Measurements from ENCODE around the gene CAVIN4.

Gene CAVIN4, protein sequence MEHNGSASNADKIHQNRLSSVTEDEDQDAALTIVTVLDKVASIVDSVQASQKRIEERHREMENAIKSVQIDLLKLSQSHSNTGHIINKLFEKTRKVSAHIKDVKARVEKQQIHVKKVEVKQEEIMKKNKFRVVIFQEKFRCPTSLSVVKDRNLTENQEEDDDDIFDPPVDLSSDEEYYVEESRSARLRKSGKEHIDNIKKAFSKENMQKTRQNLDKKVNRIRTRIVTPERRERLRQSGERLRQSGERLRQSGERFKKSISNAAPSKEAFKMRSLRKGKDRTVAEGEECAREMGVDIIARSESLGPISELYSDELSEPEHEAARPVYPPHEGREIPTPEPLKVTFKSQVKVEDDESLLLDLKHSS

DNA sequence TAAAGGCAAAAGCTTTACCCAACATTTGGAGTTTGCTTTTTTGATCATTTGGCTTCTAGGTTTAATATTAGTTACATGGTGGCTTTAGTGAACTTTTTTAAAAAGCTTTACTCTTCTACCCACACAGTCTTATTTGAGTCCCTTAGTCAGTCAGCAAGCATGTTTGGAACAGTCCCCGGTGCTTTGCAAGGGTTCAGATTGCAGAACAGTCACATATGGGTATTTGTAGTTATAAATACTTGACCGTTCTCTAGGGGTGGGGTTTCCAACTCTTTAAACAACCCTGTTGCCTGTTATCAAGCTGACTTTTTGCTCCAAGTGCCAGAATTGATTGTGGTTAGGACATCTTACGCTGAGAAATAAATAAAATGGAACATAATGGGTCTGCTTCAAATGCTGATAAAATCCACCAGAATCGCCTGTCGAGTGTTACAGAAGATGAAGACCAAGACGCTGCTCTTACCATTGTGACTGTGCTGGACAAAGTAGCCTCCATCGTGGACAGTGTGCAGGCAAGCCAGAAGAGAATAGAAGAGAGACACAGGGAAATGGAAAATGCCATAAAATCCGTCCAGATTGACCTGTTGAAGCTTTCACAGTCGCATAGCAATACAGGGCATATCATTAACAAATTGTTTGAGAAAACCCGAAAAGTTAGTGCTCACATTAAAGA lies at the start of gene CAVIN4:
Gene CAVIN4, plus strand, starts transcription at position 304 of the 673 bp plus-strand sequence. Its CDS starts 65 bp downstream, at position 369.
- H3K4me3 ChIP-seq (ENCODE audit: low read length): no peak within 1 kb of the TSS

DNA sequence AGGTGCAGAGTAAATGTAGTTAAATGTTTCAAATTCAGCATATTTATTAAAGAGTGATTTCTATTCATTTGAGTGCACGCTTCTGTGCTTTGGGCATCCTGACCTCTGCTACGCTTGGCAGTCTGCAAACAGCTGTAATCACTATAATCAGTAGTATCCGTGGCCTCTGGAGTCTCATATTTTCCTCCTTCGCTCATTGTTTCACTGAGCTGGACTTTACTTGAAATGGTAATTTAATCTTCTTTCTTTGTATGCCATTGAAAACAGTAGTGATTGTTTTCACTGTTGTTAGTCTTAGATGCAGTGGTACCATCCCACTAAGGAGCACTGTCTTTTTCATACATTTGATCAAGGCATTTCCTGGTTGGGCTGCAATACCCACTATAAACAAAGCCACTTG lies 43.5 kb upstream of the CAVIN4 start:
- no peak for TF ChIP-seq ZNF274 (IDR thresholded peaks at IDR 0.05; ENCODE audit: low read depth, low read length)
- H3K4me3 ChIP-seq (ENCODE audit: low read length): no peak overlapping the region

More for the DNA sequence above, at the start of gene CAVIN4:
- no peak for TF ChIP-seq ZNF274 (IDR thresholded peaks at IDR 0.05; ENCODE audit: low read depth, low read length)

DNA sequence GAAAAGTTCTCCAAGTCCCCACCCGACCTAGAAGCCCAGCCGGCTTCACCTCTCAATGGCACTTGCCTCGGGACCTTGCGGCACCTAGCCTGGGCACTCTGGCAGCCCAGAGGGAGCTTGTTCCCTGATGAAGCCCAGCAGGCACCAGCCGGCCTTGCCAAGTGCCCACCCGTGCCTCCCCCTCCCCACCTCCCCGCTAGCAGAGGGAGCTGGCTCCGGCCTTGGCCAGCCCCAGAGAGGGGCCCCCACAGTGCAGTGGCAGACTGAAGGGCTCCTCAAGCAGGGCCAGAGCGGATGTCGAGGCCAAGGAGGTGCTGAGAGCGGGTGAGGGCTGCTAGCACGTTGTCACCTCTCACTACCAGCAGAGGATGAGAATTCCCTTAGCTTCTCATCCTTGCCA lies 37.6 kb upstream of the CAVIN4 start:
- TF ChIP-seq ZNF274 (IDR thresholded peaks at IDR 0.05; ENCODE audit: low read depth, low read length): no peak
- H3K4me3 ChIP-seq (ENCODE audit: low read length): no peak overlapping the region

DNA sequence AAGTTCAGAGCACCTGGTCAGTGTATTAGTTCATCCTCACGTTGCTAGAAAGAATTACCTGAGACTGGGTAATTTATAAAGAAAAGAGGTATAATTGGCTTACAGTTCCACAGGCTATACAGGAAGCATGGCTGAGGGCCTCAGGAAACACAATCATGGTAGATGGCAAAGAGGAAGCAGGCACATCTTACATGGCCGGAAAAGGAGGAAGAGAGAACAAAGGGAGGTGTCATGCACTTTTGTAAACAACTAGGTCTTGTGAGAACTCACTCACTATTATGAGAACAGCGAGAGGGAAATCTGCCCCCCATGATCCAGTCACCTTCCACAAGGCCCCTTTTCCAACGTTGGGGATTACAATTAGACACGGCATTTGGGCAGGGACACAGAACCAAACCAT lies 28.8 kb upstream of the CAVIN4 start:
- TF ChIP-seq ZNF274 (IDR thresholded peaks at IDR 0.05; ENCODE audit: low read depth, low read length): no peak
- H3K4me3 ChIP-seq (ENCODE audit: low read length): no peak overlapping the region

DNA sequence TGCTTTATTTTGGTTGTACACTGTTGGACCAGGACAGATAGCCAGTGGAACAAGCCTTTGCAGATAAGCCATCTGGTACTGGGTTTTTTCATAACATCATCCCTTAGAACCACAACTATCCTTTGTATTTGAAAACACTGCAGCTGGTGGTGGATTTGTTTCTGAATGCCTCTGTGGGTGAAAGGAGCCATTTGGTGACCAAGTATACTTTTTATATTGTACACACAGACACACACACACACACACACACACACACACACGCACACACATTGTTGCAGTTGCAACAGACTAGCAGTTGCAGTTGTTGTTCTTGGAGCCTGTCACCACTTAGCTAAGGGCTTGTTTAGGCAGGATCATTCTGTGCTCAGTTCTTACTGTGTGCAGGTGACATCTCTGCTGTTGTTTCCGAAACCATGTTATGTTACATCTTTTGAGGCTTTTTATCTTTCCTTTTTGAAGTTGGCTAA lies 22.9 kb upstream of the CAVIN4 start:
- TF ChIP-seq ZNF274 (IDR thresholded peaks at IDR 0.05; ENCODE audit: low read depth, low read length): no peak
- H3K4me3 ChIP-seq (ENCODE audit: low read length): no peak overlapping the region

DNA sequence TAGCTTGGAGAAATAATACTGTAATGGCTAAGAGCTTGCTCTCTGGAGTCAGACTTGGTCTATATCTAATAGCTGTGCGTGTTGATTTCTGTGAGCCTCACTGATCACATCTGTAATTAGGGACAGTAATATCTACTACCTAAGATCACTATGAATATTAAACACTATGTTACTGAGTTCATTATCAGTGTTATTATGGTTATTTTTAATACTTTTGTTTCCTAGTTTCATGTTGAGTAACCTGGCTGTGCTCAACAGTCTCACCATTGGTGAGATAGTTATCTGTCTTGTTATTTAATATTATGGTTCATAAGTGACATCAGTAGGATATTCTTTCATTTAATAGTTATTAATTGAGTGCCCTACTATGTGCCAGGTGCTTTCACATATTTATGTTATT lies 22.4 kb upstream of the CAVIN4 start:
- TF ChIP-seq ZNF274 (IDR thresholded peaks at IDR 0.05; ENCODE audit: low read depth, low read length): no peak

DNA sequence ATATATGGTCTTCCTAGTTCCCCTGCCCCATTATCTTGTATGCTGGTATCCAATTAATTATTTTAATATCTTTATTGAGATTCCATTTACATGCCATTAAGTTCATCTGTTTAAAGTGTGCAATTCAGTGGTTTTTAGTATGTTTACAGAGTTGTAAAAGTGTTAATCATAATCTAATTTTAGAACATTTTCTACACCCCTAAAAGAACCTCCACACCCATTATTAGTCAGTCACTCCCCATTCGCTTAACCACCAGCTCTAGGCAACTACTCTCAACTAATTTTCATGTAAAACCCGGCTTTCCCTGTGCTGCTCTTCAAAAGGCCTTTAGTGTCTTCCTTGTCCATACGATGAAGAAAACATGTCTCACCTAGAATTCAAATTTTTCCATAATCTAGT lies 20.8 kb upstream of the CAVIN4 start:
- H3K4me3 ChIP-seq (ENCODE audit: low read length): no peak overlapping the region
- no peak for TF ChIP-seq ZNF274 (IDR thresholded peaks at IDR 0.05; ENCODE audit: low read depth, low read length)

More for the DNA sequence above, 22.4 kb upstream of the CAVIN4 start:
- H3K4me3 ChIP-seq (ENCODE audit: low read length): no peak overlapping the region

DNA sequence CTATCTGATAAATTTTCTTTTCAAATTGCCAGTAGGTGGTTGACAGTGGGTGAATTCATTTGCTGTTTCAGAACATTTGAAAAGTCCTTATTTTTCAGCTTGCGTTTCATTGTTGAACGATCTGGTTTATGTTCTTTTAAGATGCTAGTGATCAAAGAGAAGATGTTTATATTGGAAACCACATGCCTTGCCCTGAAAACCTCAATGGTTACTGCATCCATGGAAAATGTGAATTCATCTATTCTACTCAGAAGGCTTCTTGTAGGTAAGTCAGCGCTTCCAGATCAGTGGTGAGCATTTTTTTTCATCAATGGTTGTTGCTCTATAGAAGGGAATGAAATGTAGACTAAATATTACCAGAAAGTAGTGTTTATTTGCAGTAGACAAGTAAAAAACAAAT lies 16.6 kb upstream of the CAVIN4 start:
- no peak for TF ChIP-seq ZNF274 (IDR thresholded peaks at IDR 0.05; ENCODE audit: low read depth, low read length)
- no peak overlapping the region for H3K4me3 ChIP-seq (ENCODE audit: low read length)

DNA sequence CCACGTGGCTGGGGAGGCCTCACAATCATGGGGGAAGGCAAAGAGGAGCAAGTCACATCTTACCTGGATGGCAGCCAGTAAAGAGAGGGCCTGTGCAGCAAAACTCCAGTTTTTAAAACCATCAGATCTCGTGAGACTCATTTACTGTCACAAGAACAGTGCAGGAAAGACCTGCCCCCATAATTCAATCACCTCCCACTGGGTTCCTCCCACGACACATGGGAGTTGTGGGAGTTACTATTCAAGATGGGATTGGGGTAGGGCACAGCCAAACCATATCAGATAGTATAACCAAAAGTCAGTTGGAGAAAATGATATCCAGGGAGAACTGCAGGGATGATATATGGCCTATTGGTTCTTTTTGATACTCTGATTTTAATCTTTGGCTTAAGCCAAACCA lies 10.0 kb upstream of the CAVIN4 start:
- no peak for TF ChIP-seq ZNF274 (IDR thresholded peaks at IDR 0.05; ENCODE audit: low read depth, low read length)

DNA sequence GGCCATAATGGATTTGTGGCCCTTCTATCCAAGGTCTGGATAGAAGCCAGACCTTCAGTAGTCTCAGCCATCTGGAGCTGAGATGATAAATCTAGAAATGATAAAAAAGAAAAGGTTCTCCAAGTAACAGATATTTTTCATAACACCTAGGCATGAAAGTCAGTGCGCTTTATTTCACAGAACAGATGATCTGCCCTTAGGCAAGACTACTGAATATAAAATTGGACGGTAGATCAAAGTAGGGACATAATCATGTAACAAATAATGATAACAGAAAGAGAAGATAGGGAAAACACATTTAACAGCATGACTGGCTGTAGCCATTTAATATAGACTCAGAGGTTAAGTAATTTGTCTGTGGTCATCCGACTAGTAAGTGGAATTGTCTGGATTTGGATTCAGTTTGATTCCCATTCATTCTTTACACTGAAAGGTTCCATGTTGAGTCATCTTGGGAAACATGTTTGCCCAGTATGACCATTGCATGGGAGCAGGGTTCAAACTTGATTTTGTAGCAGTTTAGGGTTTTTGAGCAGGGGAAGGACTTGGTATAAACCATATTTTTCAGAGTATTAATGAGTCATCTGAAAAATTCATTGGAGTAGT lies 4.1 kb upstream of the CAVIN4 start:
- H3K4me3 ChIP-seq (ENCODE audit: low read length): no peak overlapping the region
- TF ChIP-seq ZNF274 (IDR thresholded peaks at IDR 0.05; ENCODE audit: low read depth, low read length): no peak

More for the DNA sequence above, 10.0 kb upstream of the CAVIN4 start:
- H3K4me3 ChIP-seq (ENCODE audit: low read length): no peak overlapping the region

DNA sequence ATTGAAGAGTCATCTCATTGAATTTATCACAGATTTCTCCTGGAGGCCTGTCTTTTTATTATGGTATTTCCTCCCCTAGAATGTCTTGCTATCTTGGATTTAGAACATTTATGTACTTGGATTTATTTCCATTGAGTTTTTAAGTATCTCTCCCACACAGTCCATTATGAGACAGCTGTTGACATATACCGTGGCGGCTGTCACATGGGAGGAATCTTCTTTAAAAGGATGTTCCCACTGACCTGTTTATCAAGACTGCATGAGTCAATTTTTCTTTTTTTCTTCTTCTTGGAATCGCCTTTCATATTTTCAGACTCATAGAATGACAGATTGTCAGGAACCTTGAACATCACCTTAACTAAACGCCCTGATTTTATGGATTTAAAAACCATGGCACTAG lies 2.9 kb upstream of the CAVIN4 start:
- no peak overlapping the region for H3K4me3 ChIP-seq (ENCODE audit: low read length)
- TF ChIP-seq ZNF274 (IDR thresholded peaks at IDR 0.05; ENCODE audit: low read depth, low read length): no peak

DNA sequence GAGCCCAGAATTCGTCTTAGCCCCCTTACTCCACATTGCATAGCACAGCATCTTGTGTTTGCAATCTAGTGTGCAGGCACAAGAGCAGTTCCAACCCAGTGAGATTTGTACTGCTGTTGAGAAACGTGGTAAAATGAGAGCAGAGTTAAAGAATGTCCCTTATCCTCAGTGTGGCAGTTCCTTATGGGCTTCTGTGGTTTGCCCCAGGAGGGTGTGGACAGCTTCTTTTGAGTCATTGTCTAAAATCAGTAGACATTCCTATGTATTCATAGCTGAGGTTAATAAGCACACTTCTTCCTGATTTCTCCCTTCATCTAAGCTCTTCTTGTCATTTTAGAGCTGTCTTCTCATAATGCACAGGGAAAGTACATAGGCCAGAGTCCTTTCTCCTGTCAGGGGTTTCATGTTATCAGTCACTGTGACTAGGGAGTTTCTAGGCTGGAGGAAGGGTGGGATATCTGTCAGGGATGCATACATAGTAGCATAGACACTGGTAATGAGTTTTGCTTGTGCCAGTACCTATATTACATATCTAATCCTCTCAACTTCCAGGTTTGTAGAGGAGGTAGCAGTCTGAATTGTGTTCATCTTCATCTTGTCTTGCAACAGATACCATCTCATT lies 2.0 kb upstream of the CAVIN4 start:
- TF ChIP-seq ZNF274 (IDR thresholded peaks at IDR 0.05; ENCODE audit: low read depth, low read length): no peak
- no peak overlapping the region for H3K4me3 ChIP-seq (ENCODE audit: low read length)

DNA sequence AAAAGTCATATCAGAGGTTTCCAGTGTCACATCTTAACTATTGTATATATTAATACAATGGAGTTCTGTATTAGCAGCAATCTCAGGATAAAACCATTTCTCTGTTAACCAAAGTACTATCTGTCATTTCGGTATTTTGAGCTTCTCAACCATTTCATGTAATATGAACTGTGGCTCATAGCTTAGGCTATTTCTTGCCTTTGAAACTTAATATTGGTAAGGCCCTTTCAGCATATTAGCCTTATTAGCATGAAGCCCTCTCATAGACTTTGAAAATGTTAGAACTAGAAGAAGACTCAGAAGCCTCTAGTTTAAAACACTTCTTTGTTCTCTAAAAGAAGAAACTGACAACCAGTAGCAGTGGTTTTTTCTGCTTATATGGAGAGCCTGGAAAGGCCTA lies 731 bp downstream of the CAVIN4 start:
- no peak overlapping the region for H3K4me3 ChIP-seq (ENCODE audit: low read length)
- TF ChIP-seq ZNF274 (IDR thresholded peaks at IDR 0.05; ENCODE audit: low read depth, low read length): no peak

DNA sequence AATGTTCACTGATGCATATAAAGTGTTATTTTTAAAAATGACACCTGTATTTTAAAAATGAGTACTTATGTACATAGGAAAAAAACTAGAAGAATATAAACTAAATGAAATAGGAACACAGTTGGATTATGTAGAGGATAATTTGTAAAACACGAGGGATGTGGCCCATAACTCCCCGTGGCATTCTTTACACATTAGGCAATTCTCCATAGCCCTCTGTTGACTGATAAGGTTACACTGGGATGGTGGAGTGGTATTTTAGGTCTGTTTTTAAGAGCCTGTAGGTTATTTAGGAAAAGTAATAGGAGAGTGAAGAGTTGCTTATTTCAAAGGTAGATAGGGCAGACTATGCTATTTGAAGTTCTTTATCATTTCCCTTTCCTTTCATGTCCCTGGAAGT lies 1.8 kb downstream of the CAVIN4 start:
- no peak for TF ChIP-seq ZNF274 (IDR thresholded peaks at IDR 0.05; ENCODE audit: low read depth, low read length)
- no peak overlapping the region for H3K4me3 ChIP-seq (ENCODE audit: low read length)
